Suppressor macrophage (primary cell): Measurements from ENCODE around the gene ZNF646.
"Not testable (repeated sequence)": the region's sequence is repeated elsewhere in the genome, so short reads cannot be mapped to it uniquely, and the experiment has no call there.

Experiments
- DNase-seq, 4 experiments: peaks; one replicate each; pipeline ENCODE4 v3.0.0-alpha.2; 2020 to 2022

Gene ZNF646

GRCh38 chr16:31085873-31086628, 11.8 kb downstream of the ZNF646 start:
- DNase-seq: no peak

DNA sequence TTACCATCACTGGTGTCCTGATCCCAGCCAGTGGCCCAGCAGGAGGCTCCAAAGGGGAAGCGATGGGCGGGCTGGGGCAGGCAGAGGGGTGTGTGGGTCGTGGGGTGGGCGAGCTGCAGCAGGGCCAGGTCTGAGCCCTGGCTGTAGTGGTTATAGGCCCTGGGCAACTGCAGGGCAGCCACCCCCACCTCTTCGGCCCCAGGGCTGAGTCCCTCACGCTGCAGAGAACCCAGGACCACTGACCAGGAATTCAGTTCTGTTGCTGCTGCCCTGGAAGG, 12.3 kb downstream of the ZNF646 start:
- no peak for DNase-seq

DNA sequence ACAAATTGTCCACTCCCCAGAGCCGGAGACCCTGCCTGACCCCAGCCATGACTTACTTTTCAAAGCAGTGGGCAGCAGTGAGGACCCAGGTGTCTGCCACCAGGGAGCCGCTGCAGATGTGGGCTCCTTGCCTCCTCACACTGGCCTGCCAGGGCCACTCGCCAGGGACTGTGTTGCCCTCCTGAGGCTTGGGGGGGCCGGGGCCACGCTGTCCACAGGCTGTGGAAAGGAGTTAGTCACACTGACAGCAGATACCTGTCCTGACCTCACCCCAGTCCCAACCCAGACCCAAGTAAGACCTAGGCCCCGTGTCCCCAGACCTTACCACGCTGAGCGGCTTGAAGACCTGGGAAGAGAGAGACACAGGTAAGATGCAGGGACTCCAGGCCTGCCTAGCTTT, 13.3 kb downstream of the ZNF646 start:
- no peak for DNase-seq

GRCh38 chr16:31087971-31088370, 13.7 kb downstream of the ZNF646 start:
- no peak for DNase-seq

DNA sequence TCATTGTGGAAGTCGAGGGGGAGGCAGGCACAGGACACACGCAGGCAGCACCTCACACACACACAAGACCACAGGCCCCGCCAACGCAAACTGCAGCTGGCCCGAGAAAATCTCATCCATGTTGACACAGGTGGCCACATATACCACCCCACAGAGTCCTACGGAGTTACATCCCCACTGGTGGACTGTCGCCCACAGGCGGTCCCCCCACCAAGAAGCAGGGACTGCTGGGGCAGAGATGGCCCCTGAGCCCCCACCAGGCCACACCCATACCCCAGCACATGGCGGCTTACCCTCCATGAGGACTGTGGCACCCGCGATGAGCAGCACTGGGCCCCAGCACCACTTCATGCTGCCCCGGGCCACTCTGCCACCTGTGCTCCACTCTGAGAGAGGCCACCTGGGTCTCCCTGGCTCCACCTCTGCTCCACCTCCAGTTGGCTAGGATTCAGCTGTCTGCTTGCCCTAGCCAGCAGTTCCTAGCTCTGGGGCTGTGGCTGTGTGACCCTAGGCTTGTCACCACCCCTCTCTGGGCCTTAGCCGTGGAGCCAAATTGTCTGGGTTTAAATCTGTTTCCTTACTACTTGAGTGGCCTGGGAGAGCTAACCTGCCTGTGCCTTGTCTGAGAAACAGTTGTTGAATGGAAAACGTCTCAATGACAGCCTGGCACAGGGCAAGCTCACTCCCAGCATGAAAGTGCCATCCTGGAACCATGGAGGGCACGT, 14.4 kb downstream of the ZNF646 start, which contains the start of gene PRSS53:
Gene PRSS53, minus strand, starts transcription at position 485 of the 725 bp plus-strand sequence. Its CDS starts 134 bp downstream, at position 351.
- DNase-seq: no peak

DNA sequence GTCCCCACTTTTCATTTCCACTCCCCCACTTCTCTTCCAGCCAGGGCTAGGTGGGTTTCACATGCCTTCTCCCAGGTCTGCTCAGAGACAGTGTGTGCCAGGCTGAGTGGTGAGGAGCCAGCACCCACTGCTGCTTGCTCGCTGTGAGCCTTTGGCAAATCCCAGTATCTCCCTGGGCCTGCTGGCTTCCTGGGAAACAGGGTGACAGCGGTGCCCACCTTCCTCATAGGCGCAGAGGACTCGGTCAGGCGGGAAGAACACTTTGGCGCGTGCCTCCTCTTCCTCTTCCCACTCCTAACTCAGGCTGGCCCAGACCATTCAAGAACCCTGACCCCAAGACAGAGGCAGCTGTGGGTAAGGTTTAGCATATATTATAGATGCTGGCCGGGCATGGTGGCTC, 15.0 kb downstream of the ZNF646 start:
- no peak for DNase-seq

DNA sequence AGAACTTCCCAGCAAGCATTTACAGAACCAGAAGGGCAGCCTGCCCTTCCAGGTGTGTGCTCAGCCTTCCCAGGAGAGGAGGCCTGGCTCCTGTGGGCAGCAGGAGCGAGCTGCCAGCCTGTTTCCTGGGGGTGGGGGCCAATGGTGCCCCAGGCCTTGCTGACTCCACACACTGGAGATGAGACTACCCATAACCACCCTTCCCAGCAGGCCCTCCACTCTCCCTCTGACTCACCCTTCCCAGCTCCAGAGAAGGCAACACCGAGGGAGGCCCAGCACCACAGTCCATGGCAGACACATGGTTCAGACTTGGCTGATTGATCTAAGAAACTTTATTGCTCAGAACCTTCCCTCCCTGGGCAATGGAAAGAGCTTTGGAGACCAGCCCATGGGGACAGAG, 16.3 kb downstream of the ZNF646 start:
- DNase-seq: no peak

- no peak for DNase-seq
Measured at GRCh38 chr16:31092330-31092729, 18.1 kb downstream of the ZNF646 start.

- DNase-seq: peak in 1 of 4 experiments; percentile 23
Measured at GRCh38 chr16:31093132-31093703, 19.0 kb downstream of the ZNF646 start.

GRCh38 chr16:31094088-31094423, 19.8 kb downstream of the ZNF646 start:
- peak in 1 of 4 experiments; percentile 26 for DNase-seq

DNA sequence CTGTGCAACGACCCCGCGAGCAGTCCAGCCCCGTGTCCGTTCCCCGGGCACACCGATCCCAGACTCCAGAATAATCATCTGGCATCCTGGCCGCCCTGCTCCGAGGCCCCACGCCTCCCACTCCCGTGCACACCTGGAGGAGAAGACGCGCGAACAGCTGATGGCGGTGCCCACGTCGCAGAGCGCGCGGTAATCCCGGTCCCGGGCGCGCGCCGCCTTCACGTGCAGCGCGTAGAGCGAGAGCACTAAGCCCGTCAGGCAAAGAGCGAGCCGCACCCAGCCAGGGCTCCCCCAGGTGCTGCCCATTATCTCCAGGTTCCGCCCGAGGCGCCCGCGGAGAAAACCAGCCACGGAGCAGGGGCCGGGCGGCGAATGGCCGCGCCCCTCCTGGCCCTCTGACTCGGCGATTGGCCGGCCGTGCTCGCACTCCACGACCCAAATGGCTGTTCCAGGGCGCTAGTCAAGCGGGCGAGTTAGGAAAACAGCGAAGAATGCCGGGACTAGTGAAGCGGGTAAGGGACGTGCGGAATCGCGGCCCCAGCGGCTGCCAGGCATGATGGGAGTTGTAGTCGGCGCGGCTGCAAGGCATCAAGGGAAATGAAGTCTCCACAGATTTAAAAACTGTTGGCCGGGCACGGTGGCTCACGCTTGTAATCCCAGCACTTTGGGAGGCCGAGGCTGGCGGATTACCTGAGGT, 20.4 kb downstream of the ZNF646 start, which contains the start of gene VKORC1:
Gene VKORC1, minus strand, starts transcription at position 374 of the 697 bp plus-strand sequence. Its CDS starts 68 bp downstream, at position 306.
- DNase-seq: peak; percentile 97 to 99 (median 98)

DNA sequence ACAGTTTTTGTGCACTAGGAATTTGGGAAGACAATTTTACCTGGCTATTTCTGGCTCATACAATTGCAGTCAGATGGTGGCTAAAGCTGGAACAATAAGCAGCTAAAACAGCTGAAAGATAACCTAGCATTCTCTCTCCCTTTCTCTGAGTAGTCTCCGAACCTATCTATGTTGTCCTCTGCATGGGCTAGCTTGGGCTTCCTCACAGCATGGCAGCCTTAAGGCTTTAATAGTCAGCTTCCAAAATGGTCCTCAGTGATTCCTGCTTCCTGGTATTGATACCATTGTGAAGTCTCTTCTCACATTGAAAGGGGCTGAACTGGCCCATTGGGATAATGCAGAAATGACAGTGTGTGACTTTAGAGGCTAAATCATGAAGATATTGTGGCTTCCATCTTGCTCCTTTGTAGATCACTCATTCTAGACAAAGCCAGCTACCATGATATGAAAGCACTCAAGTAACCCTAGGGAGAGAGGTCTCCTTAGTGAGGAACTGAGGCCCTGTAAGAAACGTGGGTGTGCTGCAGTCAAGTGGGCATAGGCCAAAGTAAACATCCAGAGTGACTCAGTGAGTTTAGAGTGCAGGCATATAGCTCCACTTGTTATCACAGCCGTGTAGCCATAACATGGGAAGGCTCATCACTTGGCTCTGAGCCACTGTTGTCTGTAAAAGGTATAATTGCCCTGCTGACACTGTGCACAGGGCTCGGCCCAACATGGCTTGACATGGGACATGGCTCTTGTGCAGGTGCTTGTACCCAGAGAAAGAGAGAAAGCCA, 25.8 kb downstream of the ZNF646 start:
- DNase-seq: peak in 3 of 4 experiments; percentile 43 to 56 (median 47)

DNA sequence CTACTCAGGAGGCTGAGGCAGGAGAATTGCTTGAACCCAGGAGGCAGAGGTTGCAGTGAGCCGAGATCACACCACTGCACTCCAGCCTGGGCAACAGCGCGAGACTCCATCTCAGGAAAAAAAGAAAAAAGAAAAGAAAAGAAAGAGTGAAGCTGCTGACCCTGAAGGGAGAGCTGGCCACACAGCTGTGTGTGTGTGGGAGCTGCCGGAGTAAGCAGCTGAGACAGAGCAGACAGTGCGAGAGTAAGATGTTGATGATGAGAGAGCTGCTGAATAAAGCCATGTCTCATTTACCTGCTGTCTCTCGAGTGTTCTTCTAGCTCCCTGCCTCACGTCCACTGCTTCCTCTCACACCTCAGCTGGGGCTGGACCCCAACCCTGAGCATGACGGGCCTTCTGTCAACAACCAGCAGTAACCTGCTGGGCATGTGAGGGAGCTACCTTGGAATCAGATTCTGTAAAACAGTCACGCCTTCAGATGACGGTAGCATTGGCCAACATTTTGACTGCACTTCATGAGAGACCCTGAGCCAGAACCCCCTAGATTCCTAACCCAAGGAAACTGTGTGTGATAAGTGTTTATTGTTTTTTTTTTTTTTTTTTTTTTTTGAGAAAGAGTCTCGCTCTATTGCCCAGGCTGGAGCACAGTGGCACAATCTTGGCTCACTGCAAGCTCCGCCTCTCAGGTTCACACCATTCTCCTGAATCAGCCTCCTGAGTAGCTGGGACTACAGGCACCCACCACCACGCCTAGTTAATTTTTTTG, 26.8 kb downstream of the ZNF646 start:
- not testable (repeated sequence) for DNase-seq

- peak; percentile 85 to 93 (median 90) for DNase-seq
Measured at GRCh38 chr16:31105677-31106213, 31.5 kb downstream of the ZNF646 start.

GRCh38 chr16:31106509-31107464, 32.6 kb downstream of the ZNF646 start:
- DNase-seq: no peak

DNA sequence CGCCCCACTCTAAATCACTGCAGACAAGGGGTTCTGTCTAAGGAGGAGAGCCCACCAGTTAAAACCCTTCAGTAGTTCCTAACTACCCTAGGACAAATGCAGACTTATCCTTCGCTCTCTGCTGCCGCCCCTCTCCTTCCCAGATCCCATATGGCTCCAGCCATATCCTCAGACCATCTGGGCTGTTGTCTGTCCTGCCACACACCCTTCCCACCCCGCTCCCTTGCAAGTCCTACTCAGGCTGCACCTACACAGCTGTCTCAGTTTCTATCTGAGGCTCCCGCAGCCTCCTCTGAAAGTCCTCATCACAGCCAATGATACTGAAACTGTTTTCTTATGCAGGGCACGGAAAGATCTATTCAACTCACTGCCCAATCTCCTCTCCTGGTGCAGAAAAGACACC, 33.2 kb downstream of the ZNF646 start:
- no peak for DNase-seq

- peak; percentile 86 to 96 (median 92) for DNase-seq
Measured at GRCh38 chr16:31108035-31108793, 34.0 kb downstream of the ZNF646 start, which contains the start of gene BCKDK. Gene BCKDK (plus strand): TSS chr16:31108386. CDS start chr16:31109224, 838 bp downstream.

GRCh38 chr16:31108794-31109558, 34.8 kb downstream of the ZNF646 start:
- peak in 3 of 4 experiments; percentile 27 to 45 (median 38) for DNase-seq
